NCI-H748 (cell line): ENCODE data around the gene POLL.
"Not testable (repeated sequence)": the region's sequence is repeated elsewhere in the genome, so short reads cannot be mapped to it uniquely, and the experiment has no call there.

ENCODE experiments used
- DNase-seq: peaks from one replicate; lab custom pipeline; 2025; ENCODE audit not compliant: unreplicated experiment; lab: John Stamatoyannopoulos, UW

The POLL gene

DNA sequence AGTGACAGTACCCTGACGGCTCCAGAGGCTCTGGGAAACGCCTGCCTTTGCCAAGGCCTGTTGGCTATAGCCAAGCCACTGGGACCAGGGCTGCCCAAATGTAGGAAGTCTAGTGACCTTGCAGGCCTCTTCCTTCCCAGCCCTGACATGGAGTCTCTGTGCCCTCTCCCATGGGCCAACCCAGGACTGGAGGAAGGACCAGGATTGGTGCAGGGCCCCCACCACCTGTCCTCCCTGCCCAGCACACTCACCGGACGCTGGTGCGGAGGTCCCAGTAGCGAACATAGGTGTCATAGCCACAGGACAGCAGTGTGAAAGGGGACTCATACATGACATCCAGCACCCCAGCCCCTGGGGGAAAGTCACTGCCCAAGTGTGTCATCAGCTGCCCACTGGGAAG lies 24.0 kb upstream of the POLL start:
- DNase-seq: no peak

DNA sequence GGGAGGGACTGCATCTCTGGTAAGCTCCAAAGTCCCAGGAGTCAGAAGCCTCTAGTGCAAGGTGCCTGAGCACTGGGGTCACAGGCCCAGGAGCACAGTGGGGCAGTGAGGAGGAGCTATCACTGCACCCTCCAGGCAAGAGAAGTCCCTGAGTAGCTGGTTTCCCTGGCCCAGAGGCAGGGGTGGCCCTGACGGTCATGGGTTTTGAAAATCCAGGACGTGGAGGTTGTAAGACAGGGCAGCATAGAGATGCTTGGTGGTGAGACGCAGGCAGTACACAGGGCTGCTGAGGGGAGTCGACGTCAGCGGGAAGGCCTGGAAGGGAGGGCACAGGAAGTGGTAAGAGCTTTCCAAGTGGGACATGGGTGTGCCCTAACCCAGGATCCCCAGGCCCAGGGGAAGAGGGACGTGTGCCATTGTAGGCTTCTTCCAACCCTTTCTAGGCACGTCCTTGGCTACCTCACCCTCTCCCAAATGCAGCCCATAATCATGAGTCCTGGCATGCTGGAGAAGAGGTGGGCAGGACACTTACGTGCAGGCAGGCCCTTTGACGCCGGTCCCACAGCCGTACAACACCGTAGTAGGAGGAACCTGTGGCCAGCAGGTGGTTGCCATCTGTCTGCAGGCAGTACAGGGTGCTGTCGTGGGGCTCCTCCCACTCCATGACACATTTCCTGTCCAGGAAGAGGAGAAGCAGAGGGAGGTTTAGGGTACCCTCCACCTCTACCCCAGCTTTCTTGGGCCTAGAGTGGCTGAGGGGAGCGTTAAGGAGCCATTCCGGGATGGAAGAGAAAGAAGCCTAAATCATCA lies 23.2 kb upstream of the POLL start:
- DNase-seq: no peak

DNA sequence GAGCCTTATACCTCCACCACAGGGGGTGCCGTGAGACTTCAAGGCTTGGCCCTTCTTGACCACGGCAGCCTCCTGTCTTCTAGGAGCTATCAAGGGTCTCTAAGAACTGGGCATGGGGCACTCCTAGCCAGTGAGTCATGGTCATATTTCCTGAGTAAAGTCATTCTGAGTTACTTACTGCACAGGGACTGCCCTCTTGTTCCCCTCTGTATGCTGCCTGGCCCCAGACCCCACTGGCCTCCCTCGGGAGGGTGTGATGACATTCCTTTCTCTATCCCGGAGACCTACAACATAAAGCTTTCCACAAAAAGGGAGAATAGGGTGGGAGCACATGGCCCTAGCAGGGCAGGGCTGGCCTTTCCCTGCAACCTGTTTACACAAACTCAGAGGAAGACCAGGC lies 21.4 kb upstream of the POLL start:
- no peak for DNase-seq

DNA sequence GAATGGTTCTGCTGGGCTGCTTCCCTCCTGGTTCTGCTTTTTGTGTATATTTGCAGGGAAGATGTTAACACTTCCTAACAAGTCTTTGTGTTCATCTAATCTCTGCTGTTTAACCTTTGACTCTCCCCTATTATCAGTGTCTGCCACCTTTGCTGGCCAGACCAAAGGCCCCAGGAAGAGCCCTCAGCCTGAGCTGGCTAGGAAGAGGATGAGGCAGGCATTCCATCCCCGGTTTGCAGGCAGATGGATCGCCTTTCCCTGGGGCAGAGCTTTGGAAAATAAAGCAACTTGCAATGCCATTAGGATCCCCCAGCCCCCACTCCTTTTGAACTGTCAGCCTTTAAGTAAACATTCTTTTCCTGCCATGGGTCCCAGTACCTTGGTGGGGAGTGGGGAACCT lies 19.1 kb upstream of the POLL start:
- no peak for DNase-seq

DNA sequence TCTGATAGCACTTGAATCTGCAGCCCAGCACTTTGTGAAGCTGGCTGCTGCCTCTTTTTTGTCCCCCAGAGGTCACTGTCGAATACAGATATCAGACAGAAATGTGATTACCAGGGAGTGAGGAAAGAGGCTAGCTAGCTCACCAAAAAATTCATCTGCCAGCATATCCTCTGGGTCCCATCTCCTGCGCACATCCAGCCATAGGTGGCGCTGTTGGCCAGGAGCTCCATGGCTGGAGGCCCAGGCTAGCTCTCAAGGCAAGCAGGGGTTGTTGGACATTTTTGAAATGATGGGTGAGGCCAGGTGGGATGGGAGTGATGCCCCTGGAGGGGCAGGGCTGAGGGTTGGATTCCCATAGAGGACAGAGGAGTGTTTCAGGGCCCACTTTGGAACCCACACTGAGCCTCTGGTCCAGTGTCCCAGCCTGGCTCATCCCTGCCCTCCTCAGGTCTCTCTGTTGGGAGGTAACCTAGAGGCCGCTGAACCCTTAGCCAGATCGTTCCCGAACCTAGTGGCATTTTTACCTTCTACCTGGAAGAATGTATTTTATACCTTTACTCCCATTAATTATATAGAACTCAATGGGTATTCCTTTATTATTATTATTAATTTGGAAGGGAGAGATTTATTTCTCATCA lies 14.8 kb upstream of the POLL start:
- peak; percentile 73 for DNase-seq

DNA sequence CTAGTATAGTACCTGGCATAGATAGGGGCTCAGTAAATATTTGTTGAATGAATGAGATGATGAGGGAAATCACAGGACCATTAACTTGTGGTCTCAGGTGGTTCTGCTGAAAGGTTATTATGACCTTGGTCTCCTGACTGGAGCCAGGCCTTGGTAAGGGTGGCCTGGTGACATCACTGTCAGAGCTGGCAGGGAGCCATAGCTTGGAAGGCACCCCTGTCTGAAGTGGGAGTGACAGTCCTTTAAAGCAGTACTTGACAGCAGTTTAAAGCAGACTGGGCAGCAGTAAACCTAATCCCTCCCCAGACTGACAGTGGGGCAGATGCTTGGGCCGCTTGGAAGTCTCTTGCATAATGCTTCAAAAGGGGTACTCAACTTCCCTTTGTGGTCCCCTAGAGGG lies 13.5 kb upstream of the POLL start:
- DNase-seq: peak; percentile 7

DNA sequence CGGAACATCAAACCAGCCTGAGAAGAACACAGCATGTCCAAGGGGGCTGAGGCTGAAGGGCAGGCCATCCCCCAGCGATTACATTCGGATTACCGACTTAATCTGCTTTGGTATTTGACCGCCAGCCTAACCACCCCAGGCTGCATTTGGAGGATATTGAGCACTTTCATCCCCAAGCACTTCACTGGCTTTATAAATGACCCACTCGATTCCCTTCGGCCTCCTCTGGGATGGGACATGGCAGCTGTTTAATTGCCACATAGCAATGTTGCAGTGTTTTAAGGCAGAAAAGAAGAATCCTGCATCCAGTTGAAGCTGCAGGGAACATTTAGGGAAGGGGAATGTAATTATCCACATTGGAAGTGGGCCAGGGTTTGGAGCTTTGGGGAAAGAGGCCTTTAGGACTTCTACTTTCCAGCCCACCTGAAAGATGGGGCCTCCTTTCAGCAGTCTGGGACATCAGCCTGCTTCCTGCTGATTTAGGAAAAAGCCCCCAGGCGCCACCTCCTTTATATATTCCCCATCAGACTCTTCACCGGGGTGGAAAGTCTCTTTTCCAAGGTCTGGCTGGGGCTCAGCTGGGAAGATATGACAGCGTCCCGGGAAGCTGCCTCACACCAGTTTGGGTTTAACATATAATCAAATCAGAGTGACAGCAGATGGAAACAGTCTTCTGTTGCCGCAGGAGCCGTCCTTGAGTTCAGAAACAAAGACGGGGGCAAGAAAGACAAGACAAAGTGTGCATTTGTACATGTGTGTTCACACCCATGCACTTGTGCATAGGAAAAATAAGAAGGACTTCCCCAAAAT lies 9.2 kb upstream of the POLL start:
- DNase-seq: no peak

DNA sequence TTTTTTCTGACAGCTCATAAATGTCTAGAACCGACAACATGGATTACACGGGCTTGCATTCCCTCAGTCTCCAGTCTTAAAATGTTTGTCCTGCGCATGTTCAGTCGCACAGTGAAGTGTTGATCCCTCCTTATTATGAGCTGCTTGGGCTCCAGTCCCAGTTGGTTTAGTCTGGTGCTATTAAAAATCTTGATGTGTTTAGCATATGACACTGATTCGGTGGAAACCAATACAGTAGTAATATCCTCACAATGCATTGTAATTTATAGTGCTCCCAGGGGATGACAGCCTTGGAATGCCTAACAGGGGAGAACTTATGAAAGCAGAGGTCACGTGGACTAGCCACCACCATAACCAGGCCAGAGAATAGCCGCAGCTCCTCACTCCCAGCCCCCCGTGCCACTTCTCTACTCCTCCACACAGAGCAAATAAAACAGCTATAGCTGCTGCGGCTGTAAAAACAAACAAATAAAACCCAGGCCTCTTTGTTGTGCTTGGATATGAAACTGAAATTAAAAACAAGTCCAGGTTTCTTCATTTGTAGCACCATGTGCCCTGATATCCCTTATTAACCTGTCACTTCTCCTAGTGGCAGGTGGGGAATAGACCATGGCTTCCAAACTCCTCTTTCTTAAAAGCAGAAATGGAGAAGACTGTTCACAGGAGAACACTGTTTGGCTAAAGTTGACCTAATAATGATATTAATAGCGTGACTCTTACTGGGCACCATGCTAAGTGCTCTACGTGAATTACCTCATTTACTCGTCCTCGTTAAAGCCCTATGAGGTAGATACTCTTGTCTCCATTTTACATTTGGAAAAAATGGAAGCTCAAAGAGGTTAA lies 7.8 kb upstream of the POLL start:
- no peak for DNase-seq

DNA sequence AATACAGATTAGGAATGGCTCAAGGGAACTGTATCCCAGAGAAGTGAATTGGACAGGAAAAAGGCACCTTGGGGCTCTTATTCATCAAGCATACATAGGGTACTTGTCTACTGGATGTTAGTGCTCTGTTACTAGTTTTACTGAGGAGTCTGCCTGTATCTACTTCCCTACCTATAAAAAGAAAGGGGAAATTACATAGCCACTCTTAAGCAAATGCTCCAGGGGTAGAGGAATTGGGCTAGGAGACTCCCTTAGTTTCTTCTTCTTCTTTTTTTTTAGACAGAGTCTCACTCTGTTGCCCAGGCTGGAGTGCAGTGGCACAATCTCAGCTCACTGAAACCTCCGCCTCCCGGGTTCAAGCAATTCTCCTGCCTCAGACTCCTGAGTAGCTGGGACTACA lies 5.3 kb upstream of the POLL start:
- DNase-seq: not testable (repeated sequence)

DNA sequence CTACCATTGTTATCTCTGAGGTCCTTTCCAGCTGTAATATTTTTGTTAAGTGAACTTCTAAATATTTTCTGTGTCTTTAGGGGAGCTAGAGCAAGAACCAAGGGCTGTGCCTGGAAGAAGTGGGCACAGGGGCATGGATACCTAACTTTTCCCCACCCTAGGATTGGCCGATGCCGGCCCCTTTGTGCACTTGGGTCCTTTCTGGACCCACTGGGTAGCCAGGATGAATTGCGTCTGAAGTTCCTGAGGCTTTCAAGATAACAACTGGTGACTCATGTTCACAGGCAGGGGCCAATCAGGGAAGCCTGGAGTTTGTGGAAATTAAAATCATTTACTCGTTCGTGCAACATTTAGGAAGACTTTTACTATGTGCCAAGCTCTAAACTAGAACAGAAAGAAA lies 822 bp upstream of the POLL start:
- no peak for DNase-seq

DNA sequence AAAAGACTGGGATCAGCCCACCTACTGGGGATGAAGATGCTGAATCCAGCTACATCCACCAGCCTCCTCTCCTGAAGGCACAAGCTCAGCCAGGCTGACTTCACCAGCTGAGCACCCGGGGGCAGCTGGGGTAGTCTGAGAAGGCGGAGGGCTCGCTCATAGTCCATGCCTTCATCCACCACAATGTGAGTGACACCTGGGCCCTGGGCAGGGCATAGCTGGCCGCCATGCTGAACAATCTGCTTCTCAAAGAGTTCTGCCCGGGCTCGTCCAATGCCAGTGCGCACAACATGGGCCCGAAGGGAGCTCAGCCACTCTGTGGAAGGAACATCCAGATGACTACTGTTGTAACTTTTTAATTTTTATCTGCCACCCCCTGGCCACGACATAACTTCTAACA lies 2.2 kb downstream of the POLL start:
- no peak for DNase-seq

DNA sequence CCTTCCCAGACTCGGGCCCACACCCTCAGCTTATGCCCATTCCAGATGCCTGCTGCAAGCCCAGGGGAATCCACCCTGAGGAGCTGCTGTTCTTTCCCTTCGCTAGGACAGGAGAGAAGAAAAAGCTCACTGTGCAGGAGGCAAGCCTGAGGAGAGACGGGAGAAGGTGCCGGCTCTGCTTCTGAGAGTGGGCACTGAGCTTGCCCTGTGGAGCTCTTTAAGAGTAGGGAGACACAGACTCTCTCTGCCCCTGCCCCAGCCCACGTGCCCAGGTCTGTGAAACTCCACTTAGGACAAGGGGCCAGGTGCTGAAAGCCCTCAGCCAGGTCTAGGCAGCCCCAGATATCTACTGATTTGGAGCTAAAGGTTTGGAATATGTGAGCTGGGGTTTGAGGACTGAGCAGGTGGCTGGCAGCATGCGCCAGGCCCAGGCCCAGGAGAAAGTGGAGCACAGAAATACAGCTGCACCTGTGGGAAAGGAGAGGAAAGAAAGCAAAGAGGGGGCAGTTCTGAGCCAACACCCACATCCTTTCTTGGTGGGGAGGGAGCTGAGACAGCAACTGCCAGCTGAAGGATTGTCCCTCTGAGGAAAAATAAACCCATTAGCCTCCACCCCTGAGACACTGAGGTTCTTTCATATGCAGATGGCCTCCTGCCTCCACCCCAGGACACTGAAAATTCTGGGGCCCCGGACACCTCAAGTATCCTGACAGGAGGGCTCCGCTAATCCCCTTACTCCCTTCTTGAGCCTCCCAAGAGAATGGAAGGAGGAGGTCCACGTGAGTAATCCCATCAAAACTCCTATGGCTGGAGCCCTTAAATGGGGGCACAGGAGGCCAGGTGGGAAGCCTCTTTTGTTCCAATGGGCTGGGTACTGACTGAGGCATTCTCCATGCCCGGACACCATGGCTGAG lies 7.3 kb downstream of the POLL start:
- DNase-seq: no peak

DNA sequence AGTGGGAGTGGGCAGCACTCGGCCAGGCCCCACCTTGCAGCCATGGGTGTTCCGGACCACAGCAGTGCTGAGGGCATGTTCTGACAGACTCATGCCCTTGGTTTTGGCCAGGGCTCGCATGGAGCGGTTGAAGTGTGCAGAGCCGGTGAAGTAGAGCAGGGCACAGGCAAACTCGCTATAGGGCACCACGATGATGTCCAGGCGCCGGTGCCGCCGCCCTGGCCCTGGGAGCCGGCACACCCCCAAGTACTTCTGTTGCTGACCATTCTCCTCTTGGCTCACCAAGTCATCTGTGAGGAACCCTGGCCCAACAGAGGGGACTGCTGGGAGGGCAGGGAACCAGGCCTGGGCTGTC lies 8.6 kb downstream of the POLL start:
- DNase-seq: no peak

DNA sequence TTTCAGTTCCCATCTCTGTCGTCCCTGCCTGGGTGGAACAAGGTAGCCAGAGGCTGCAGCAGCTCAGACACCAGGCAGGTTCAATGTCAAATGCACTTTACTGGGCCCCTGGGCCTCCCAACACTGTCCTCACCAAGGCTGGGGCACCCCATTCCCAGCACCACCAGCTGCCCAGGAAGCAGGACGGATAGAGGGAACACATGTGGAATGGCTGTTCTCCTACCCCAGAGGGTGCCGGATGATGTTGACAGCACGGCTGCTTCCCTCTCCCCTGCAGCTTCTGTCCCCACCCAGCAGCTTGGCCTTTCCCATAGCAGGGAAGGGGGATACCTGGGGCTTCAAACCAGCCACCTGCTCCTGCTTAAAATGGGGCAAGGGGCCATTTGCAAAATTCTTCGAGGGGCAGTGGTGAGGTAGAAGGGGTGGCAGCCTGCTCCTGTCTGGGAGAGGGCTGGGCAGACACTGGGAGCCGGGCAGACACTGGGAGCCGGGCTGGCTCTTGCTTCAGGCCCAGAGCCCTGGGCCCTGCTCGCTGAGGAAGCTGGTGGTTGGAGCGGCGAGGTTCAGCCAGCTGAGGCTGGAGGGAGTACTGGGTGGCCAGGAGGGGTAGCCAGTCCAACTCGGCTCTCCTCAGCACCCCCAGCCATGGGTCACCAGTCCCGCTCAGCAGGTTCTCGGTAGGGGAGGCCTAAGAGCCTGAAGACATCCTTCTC lies 9.1 kb downstream of the POLL start:
- no peak for DNase-seq

DNA sequence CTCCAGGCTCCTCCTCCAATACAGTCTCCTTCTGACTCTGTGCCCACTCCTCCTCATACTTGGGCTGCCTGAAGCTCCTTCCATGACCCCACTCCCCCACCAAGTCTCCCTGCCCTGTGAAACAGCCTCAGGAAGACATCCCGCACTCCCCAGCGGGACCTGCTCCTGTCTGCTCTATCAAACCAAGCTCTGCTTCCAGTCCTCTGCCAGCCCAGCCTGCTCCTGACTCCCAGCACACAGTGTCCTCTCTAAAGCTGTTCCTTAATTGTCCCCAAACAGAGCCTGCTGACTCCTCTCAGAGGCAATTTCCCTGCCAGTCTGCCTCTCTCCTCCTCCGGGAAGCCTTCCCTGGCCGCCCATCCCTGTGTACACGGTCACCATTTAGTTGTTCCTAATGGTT lies 9.9 kb downstream of the POLL start:
- no peak for DNase-seq

DNA sequence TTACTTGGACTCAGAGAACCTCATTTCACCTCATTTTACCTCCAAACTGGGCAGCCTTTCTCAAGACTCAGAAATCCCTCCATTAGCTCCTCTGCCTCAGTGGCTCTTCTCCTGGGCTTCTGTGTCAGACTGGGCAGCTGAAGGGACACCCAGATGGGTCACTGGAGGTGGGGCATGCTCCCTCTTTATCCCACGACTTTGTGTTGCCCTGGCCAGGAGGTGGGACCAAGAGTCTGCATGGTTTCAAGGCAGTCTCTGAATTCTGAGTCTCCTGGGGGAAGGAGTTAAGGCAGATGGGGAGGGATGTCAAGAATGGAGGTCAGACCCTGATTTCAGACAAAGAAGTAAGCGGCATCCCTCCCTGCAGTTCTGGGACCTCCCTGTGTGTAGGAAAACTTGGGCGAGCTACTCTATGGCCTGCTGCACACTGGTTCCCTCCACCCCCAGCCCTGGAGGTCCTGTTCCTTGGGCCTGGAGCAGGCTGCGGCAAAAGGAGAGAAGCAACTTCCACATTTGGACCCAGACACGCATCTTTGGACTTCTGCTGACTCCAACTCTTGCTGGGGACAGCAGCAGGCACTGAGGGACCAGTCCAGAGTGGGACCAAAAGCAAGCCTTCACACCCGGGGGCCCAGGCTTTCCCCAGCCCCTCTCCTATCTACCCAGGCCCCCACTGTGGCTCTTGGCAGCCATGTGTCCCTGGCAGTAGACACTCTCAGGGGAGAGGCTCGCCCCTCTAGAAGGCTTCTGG lies 10.8 kb downstream of the POLL start:
- no peak for DNase-seq

DNA sequence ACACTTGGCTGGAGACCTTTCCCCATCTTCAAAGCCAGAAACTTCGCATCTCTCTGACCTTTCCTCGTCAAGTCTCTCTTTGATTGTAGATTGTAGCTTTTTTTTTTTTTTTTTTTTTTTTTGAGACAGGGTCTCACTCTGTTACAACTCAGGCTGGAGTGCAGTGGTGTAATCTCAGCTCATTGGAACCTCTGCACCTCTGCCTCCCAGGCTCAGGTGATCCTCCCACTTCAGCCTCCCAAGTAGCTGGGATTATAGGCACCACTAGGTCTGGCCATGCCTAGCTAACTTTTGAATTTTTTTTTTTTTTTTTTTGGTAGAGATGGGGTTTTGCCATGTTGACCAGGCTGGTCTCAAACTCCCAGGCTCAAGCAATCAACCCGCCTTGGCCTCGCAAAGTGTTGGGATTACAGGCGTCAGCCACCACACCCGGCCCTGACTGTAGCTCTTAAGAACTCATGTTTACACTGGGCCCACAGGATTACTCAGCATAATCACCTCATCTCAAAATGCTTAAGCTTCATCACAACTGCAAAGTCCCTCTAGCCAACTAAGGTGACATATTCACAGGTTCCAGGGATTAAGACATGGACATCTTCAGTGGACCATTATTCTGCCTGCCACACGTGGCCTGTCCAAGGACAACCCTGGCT lies 11.7 kb downstream of the POLL start:
- peak; percentile 3 for DNase-seq

DNA sequence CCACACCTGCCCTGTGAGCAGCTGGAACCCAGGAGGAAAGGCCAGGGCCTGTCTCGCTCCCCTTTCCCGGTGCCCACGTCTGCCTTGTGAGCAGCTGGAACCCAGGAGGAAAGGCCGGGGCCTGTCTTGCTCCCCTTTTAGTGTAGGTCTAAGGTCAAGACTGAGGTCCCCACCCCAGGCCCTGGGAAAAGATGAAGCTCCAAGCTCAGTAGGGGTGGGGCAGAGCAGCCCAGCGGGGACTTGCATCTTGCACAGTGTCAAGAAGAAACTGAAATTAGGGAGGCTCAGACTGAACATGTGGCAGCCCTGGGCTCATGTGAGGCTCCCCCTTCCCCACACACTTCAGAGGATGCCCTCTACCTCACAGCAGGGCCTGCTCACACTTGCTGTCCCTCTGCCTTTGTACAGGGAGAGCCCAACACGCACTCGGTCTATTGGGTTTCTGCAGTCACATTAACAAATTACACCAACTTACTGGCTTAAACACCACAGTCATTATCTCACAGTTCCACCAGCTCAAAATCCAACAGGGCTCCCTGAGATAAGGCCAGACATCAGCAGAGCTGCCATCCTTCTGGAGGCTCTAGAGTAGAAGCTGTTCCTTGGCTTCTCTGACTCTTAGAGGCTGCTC lies 12.4 kb downstream of the POLL start:
- no peak for DNase-seq
